GM11168 (cell line): ENCODE data around the gene TECTB.

Experiments
- in situ Hi-C: fragments of 300-500 bp; cut with MboI; formaldehyde crosslinking; loops from one replicate; pipeline ENCODE4 v1.12.0; 2022; ENCODE audit warnings: low sequenced_read_pairs; ENCODE audit not compliant: unreplicated experiment

The TECTB gene

GRCh38 chr10:112271982-112272381 is 11.2 kb upstream of the TECTB start:
- in situ Hi-C loops, result no loop called here

- in situ Hi-C loops, result no loop called here
Measured at GRCh38 chr10:112274831-112275230, 8.4 kb upstream of the TECTB start.

GRCh38 chr10:112275512-112276245 is 7.5 kb upstream of the TECTB start:
- in situ Hi-C loops, result no loop called here

GRCh38 chr10:112278871-112279270 is 4.3 kb upstream of the TECTB start:
- in situ Hi-C loops, result no loop called here

- in situ Hi-C loops, result no loop called here
Measured at GRCh38 chr10:112279433-112279832, 3.8 kb upstream of the TECTB start.

GRCh38 chr10:112280205-112280921 is 2.8 kb upstream of the TECTB start:
- in situ Hi-C loops, result no loop called here

- in situ Hi-C loops, result no loop called here
Measured at GRCh38 chr10:112282086-112282485, 1.1 kb upstream of the TECTB start.

- in situ Hi-C loops, result no loop called here
Measured at GRCh38 chr10:112286837-112287818, 3.9 kb downstream of the TECTB start.

- in situ Hi-C loops, result no loop called here
Measured at GRCh38 chr10:112287844-112288243, 4.6 kb downstream of the TECTB start.

- in situ Hi-C loops, result no loop called here
Measured at GRCh38 chr10:112288486-112288885, 5.3 kb downstream of the TECTB start.

GRCh38 chr10:112289373-112290053 is 6.3 kb downstream of the TECTB start:
- in situ Hi-C loops, result no loop called here

- in situ Hi-C loops, result no loop called here
Measured at GRCh38 chr10:112290054-112290373, 6.8 kb downstream of the TECTB start.

- in situ Hi-C loops, result no loop called here
Measured at GRCh38 chr10:112294169-112294568, 11.0 kb downstream of the TECTB start.

GRCh38 chr10:112295853-112296830 is 12.9 kb downstream of the TECTB start:
- in situ Hi-C loops, result no loop called here

GRCh38 chr10:112296908-112297331 is 13.7 kb downstream of the TECTB start:
- in situ Hi-C loops, result no loop called here

- in situ Hi-C loops, result no loop called here
Measured at GRCh38 chr10:112298581-112298980, 15.4 kb downstream of the TECTB start.

GRCh38 chr10:112299456-112299855 is 16.3 kb downstream of the TECTB start:
- in situ Hi-C loops, result no loop called here

GRCh38 chr10:112302335-112302734 is 19.1 kb downstream of the TECTB start:
- in situ Hi-C loops, result no loop called here

- in situ Hi-C loops, result no loop called here
Measured at GRCh38 chr10:112303528-112303927, 20.3 kb downstream of the TECTB start.
